B cell (primary cell): Measurements from ENCODE around the gene PLAAT4. TPM values are rescaled to one million over a fixed set of nuclear protein-coding genes. Genes with fewer than 3 reads are reported as not detected.
"Not testable (repeated sequence)": the region's sequence is repeated elsewhere in the genome, so short reads cannot be mapped to it uniquely, and the experiment has no call there.

ENCODE experiments used
- ATAC-seq: fragments of 200-7000 bp; cut with Tn5 transposase; one replicate; pipeline ENCODE4 v1.10.0; 2021; ENCODE audit warnings: low read depth, mild to moderate bottlenecking, moderate number of reproducible peaks, moderate library complexity
- CTCF ChIA-PET: fragments of 350-600 bp; sonication (Branson Sonifier 250); formaldehyde crosslinking; loops from one replicate; lab custom pipeline; 2021; ENCODE audit warnings: antibody characterized with exemption, inconsistent platforms; lab: Charles Lee
- POLR2A ChIA-PET: fragments of 350-600 bp; sonication (Branson Sonifier 250); formaldehyde crosslinking; loops from one replicate; lab custom pipeline; 2021; ENCODE audit warnings: antibody characterized with exemption; lab: Charles Lee
- DNase-seq: peaks from one replicate; pipeline ENCODE4 v3.0.0; 2013
- H2AFZ ChIP-seq: 2 replicates; pipeline ENCODE4 v1.6.1; 2012; ENCODE audit warnings: mild to moderate bottlenecking, low read depth, low read length; ENCODE audit not compliant: insufficient read depth, poor library complexity, severe bottlenecking
- H3K27ac ChIP-seq, 2 donors: 1 replicate in 1 of 2; 2 replicates in 1 of 2; pipeline ENCODE4 v1.5.1; 2012 to 2013; ENCODE audit warnings: low read length in 2 of 2, mild to moderate bottlenecking in 2 of 2, moderate library complexity in 1 of 2
- H3K27me3 ChIP-seq, 4 experiments: fragments of 200-600 bp in 1 of 4; sonication (generic) in 1 of 4; replicated peaks in 1 of 4; 1 replicate in 2 of 4; 2 replicates in 2 of 4; pipeline versions ENCODE4 v1.6.1 to v1.7.0; 2013 to 2016; ENCODE audit warnings: low read length in 3 of 4, mild to moderate bottlenecking in 2 of 4, mixed read lengths in 1 of 4, moderate library complexity in 1 of 4; ENCODE audit not compliant: insufficient read depth in 4 of 4, control insufficient read depth in 3 of 4; ENCODE audit errors: control extremely low read depth in 1 of 4
- H3K36me3 ChIP-seq, 2 experiments: replicated peaks in 1 of 2; 1 replicate in 1 of 2; 2 replicates in 1 of 2; pipeline versions ENCODE4 v1.6.1 to v1.7.1; 2013; ENCODE audit warnings: low read length in 1 of 2; ENCODE audit not compliant: insufficient read depth in 2 of 2, control insufficient read depth in 1 of 2; ENCODE audit errors: control extremely low read depth in 1 of 2, extremely low read depth in 1 of 2
- H3K4me1 ChIP-seq, 2 donors: fragments of 200-600 bp in 1 of 2; sonication (generic) in 1 of 2; 1 replicate in 1 of 2; 2 replicates in 1 of 2; pipeline versions ENCODE4 v1.5.1 to v1.6.1; 2013 to 2017; ENCODE audit warnings: low read length in 2 of 2; ENCODE audit not compliant: control insufficient read depth in 2 of 2, insufficient read depth in 2 of 2
- H3K4me2 ChIP-seq: replicated peaks from 2 replicates; pipeline ENCODE3; 2012; ENCODE audit warnings: mild to moderate bottlenecking, low read depth, low read length; ENCODE audit not compliant: poor library complexity, severe bottlenecking
- H3K4me3 ChIP-seq, 5 experiments: fragments of 200-600 bp in 1 of 5; sonication (generic) in 1 of 5; 1 replicate in 3 of 5; 2 replicates in 2 of 5; pipeline versions ENCODE4 v1.5.1 to v1.7.0; 2011 to 2016; ENCODE audit warnings: low read length in 4 of 5, mild to moderate bottlenecking in 4 of 5, low read depth in 2 of 5, control low read depth in 1 of 5, moderate library complexity in 1 of 5; ENCODE audit not compliant: insufficient read depth in 1 of 5; ENCODE audit errors: control extremely low read depth in 1 of 5, extremely low read depth in 1 of 5
- H3K79me2 ChIP-seq: fragments of 200-600 bp; sonication (generic); one replicate; pipeline ENCODE4 v1.6.0; 2016; ENCODE audit warnings: low read length; ENCODE audit not compliant: control insufficient read depth, insufficient read depth
- H3K9ac ChIP-seq: fragments of 200-600 bp; sonication (generic); 2 replicates; pipeline ENCODE4 v1.6.1; 2017; ENCODE audit warnings: mild to moderate bottlenecking, low read length, moderate library complexity
- H3K9me3 ChIP-seq, 3 donors: one replicate each; pipeline versions ENCODE4 v1.6.1 to v1.7.1; 2013; ENCODE audit warnings: low read length in 2 of 3; ENCODE audit not compliant: control insufficient read depth in 2 of 3, insufficient read depth in 1 of 3; ENCODE audit errors: control extremely low read depth in 1 of 3
- H4K20me1 ChIP-seq: 2 replicates; pipeline ENCODE4 v1.6.0; 2012; ENCODE audit warnings: mild to moderate bottlenecking, low read length; ENCODE audit not compliant: insufficient read depth, control insufficient read depth, poor library complexity, severe bottlenecking
- H3K27ac Mint-ChIP-seq: one replicate; pipeline ENCODE4 v1.8.0; 2021; ENCODE audit warnings: mixed read lengths
- H3K27me3 Mint-ChIP-seq: one replicate; pipeline ENCODE4 v1.8.0; 2021; ENCODE audit warnings: mixed read lengths
- H3K4me1 Mint-ChIP-seq: one replicate; pipeline ENCODE4 v1.8.0; 2021; ENCODE audit warnings: mixed read lengths
- H3K4me3 Mint-ChIP-seq: one replicate; pipeline ENCODE4 v1.8.0; 2021; ENCODE audit warnings: mixed read lengths
- H3K9me3 Mint-ChIP-seq: one replicate; pipeline ENCODE4 v1.8.0; 2022; ENCODE audit warnings: mixed read lengths; ENCODE audit not compliant: insufficient read depth
- EZH2 ChIP-seq: IDR thresholded peaks from 2 replicates; pipeline ENCODE4 v1.6.1; 2012; ENCODE audit warnings: borderline replicate concordance, low read depth, mild to moderate bottlenecking, moderate library complexity, low read length; ENCODE audit not compliant: insufficient read depth, poor library complexity, severe bottlenecking
- WGBS: methylation state at CpG from one replicate; pipeline ENCODE4 v1.1.5; 2013; ENCODE audit warnings: missing lambda C conversion rate; ENCODE audit not compliant: insufficient coverage; 5-methylcytosine and 5-hydroxymethylcytosine counted together
- intact Hi-C: fragments of 100-400 bp; cut with micrococcal nuclease; formaldehyde crosslinking; loops from one replicate; pipeline ENCODE4 v1.10.0; 2022
- polyA plus RNA-seq: library from polyadenylated mRNA; depleted of rRNA; stranded (reverse); fragments of >200 nt; gene quantifications from 2 replicates; pipeline ENCODE4 v1.2.3, GENCODE V29; 2012
- total RNA-seq, 2 donors: library from RNA; stranded (reverse); fragments of 120-200 nt in 1 of 2; gene quantifications; 1 replicate in 1 of 2; 2 replicates in 1 of 2; pipeline versions ENCODE4 v1.2.3 to v1.2.4, GENCODE V29; 2013 to 2022
- TF ChIP-seq, protein P1 (sequence below): fragments of 200-600 bp; IDR thresholded peaks from one replicate; pipeline ENCODE4 v1.8.0; 2022; ENCODE audit warnings: antibody characterized with exemption, mild to moderate bottlenecking

The PLAAT4 gene
- total and polyA plus RNA-seq, 2 donors (not counting 1 experiment from before 2014, with no cell fraction given), result 13.1 to 35.0 TPM

DNA sequence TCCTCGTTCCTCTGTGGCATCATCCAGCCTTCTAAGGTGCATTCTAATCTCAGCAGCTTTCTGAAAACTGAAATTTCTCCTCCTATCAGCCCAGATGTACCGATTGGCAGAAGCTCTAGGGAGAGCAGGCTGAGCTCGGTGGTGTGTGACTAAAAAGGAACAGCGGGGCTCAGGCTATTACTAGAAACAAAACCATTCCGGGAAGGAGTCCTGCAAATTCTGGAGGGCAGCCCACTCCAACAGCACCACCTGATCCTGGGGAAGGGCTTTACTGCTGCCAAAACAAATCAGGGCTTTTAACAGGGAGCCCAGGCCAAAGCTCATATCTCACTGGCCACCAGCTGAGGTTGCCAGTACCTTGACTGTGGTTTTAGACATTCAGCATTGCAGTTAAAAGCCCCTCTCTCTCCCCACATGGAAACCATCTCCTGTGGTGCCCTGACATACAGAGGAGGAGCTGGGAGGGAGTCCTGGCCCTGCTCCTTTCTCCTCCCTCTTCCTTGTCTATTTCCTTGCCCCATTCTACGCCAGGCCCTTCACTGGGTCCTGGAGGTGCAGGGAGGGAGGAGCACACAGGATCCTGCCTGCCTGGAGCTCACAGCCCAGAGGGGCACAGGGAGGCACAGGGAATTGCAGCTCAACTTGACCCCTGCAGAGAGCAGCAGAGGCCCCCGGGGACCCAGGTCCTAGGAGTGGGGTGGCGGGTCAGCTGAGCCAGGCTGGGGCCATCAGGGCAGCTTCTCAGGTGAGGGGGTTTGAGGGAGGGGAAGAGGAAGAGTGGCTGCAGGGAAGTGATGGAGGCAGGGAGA lies 889 bp downstream of the PLAAT4 start:
- POLR2A ChIA-PET, result interaction anchor here (0.5 kb wide), 1 partner anchor 24 kb away, joined by 6 read pairs; no protein-coding TSS in a partner anchor
- intact Hi-C loops, result no loop called here
- H3K4me1 Mint-ChIP-seq, result peaks cover 37% of the 10 kb centered on the region
- peaks cover 13% of the 10 kb centered on the region for H3K79me2 ChIP-seq
- H3K36me3 ChIP-seq, result no peaks in the 10 kb centered on the region
- H3K9me3 Mint-ChIP-seq, result no peaks in the 10 kb centered on the region
- H3K4me3 ChIP-seq, result peak overlapping the region in 4 of 5 experiments; percentile 64 to 89 (median 64)
- H3K4me3 Mint-ChIP-seq, result peak overlapping the region; percentile 84
- peak overlapping the region; percentile 92 for H2AFZ ChIP-seq
- H3K27me3 Mint-ChIP-seq, result no peaks in the 10 kb centered on the region
- TF ChIP-seq, protein P1, sequence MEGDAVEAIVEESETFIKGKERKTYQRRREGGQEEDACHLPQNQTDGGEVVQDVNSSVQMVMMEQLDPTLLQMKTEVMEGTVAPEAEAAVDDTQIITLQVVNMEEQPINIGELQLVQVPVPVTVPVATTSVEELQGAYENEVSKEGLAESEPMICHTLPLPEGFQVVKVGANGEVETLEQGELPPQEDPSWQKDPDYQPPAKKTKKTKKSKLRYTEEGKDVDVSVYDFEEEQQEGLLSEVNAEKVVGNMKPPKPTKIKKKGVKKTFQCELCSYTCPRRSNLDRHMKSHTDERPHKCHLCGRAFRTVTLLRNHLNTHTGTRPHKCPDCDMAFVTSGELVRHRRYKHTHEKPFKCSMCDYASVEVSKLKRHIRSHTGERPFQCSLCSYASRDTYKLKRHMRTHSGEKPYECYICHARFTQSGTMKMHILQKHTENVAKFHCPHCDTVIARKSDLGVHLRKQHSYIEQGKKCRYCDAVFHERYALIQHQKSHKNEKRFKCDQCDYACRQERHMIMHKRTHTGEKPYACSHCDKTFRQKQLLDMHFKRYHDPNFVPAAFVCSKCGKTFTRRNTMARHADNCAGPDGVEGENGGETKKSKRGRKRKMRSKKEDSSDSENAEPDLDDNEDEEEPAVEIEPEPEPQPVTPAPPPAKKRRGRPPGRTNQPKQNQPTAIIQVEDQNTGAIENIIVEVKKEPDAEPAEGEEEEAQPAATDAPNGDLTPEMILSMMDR, result no peak
- TF ChIP-seq EZH2, result no peak
- CTCF ChIA-PET, result interaction anchor here (1.1 to 2.2 kb wide), 8 partner anchors 8 to 201 kb away, joined by 3 to 11 read pairs (median 4); partner anchors contain the start of gene PLAAT2
- H3K9me3 ChIP-seq, result no peaks in the 10 kb centered on the region
- DNase-seq, result peak; percentile 31
- peak overlapping the region; percentile 90 for H3K4me2 ChIP-seq
- H3K27ac ChIP-seq, result peak overlapping the region; percentile 63
- no peaks in the 10 kb centered on the region for H3K27me3 ChIP-seq
- 17% methylated on average over 6 of the region's 8 CpGs for WGBS
- peaks cover 17 to 28% of the 10 kb centered on the region in 2 donors for H3K4me1 ChIP-seq
- H3K27ac Mint-ChIP-seq, result peak overlapping the region; percentile 86
- H3K9ac ChIP-seq, result peak overlapping the region; percentile 77
- ATAC-seq, result peak; percentile 33
- no peaks in the 10 kb centered on the region for H4K20me1 ChIP-seq

DNA sequence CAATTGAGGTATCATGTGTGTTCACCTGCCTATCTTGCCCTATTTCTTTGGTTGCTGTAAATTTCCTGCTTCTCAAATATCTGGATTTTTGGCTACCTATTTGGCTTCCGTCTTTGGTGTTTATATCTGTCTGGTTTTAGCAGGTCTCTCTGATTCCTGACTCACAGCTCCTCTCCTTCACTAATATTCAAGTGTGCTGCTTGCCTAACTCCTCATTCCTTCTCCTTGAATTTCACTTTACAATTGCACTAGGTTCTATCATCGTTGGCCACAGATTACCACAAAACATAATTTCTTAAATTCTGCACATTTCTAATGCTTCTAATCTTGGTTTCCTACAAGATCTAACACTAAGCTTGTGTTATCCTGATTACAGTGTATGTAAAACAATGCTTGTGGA lies 5.9 kb downstream of the PLAAT4 start:
- ATAC-seq, H3K9me3 ChIP-seq, H4K20me1 ChIP-seq, H3K4me3 ChIP-seq, H3K79me2 ChIP-seq, H3K4me2 ChIP-seq, DNase-seq, H3K27me3 Mint-ChIP-seq, H3K27ac Mint-ChIP-seq, H3K4me3 Mint-ChIP-seq, H3K36me3 ChIP-seq, H3K27me3 ChIP-seq, POLR2A ChIA-PET, H3K9ac ChIP-seq, H2AFZ ChIP-seq, H3K9me3 Mint-ChIP-seq, CTCF ChIA-PET, H3K27ac ChIP-seq: not testable (repeated sequence)
- peaks cover 23% of the 10 kb centered on the region for H3K4me1 Mint-ChIP-seq
- intact Hi-C loops, result loop anchor here (2.0 kb wide), 1 partner anchor 24 kb away; no protein-coding TSS in a partner anchor
- WGBS, result no CpG with 5 or more reads among the region's 2 CpGs
- peaks cover 13 to 17% of the 10 kb centered on the region in 2 donors for H3K4me1 ChIP-seq
